B cell (primary cell): Measurements from ENCODE around the gene PYM1. TPM values are rescaled to one million over a fixed set of nuclear protein-coding genes. Genes with fewer than 3 reads are reported as not detected.

ENCODE experiments used
- ATAC-seq: fragments of 200-7000 bp; cut with Tn5 transposase; one replicate; pipeline ENCODE4 v1.10.0; 2021; ENCODE audit warnings: low read depth, mild to moderate bottlenecking, moderate number of reproducible peaks, moderate library complexity
- CTCF ChIA-PET: fragments of 350-600 bp; sonication (Branson Sonifier 250); formaldehyde crosslinking; loops from one replicate; lab custom pipeline; 2021; ENCODE audit warnings: antibody characterized with exemption, inconsistent platforms; lab: Charles Lee
- POLR2A ChIA-PET: fragments of 350-600 bp; sonication (Branson Sonifier 250); formaldehyde crosslinking; loops from one replicate; lab custom pipeline; 2021; ENCODE audit warnings: antibody characterized with exemption; lab: Charles Lee
- DNase-seq: peaks from one replicate; pipeline ENCODE4 v3.0.0; 2013
- H2AFZ ChIP-seq: 2 replicates; pipeline ENCODE4 v1.6.1; 2012; ENCODE audit warnings: mild to moderate bottlenecking, low read depth, low read length; ENCODE audit not compliant: insufficient read depth, poor library complexity, severe bottlenecking
- H3K27ac ChIP-seq, 2 donors: 1 replicate in 1 of 2; 2 replicates in 1 of 2; pipeline ENCODE4 v1.5.1; 2012 to 2013; ENCODE audit warnings: low read length in 2 of 2, mild to moderate bottlenecking in 2 of 2, moderate library complexity in 1 of 2
- H3K27me3 ChIP-seq, 4 experiments: fragments of 200-600 bp in 1 of 4; sonication (generic) in 1 of 4; replicated peaks in 1 of 4; 1 replicate in 2 of 4; 2 replicates in 2 of 4; pipeline versions ENCODE4 v1.6.1 to v1.7.0; 2013 to 2016; ENCODE audit warnings: low read length in 3 of 4, mild to moderate bottlenecking in 2 of 4, mixed read lengths in 1 of 4, moderate library complexity in 1 of 4; ENCODE audit not compliant: insufficient read depth in 4 of 4, control insufficient read depth in 3 of 4; ENCODE audit errors: control extremely low read depth in 1 of 4
- H3K36me3 ChIP-seq, 2 experiments: replicated peaks in 1 of 2; 1 replicate in 1 of 2; 2 replicates in 1 of 2; pipeline versions ENCODE4 v1.6.1 to v1.7.1; 2013; ENCODE audit warnings: low read length in 1 of 2; ENCODE audit not compliant: insufficient read depth in 2 of 2, control insufficient read depth in 1 of 2; ENCODE audit errors: control extremely low read depth in 1 of 2, extremely low read depth in 1 of 2
- H3K4me1 ChIP-seq, 2 donors: fragments of 200-600 bp in 1 of 2; sonication (generic) in 1 of 2; 1 replicate in 1 of 2; 2 replicates in 1 of 2; pipeline versions ENCODE4 v1.5.1 to v1.6.1; 2013 to 2017; ENCODE audit warnings: low read length in 2 of 2; ENCODE audit not compliant: control insufficient read depth in 2 of 2, insufficient read depth in 2 of 2
- H3K4me2 ChIP-seq: replicated peaks from 2 replicates; pipeline ENCODE3; 2012; ENCODE audit warnings: mild to moderate bottlenecking, low read depth, low read length; ENCODE audit not compliant: poor library complexity, severe bottlenecking
- H3K4me3 ChIP-seq, 5 experiments: fragments of 200-600 bp in 1 of 5; sonication (generic) in 1 of 5; 1 replicate in 3 of 5; 2 replicates in 2 of 5; pipeline versions ENCODE4 v1.5.1 to v1.7.0; 2011 to 2016; ENCODE audit warnings: low read length in 4 of 5, mild to moderate bottlenecking in 4 of 5, low read depth in 2 of 5, control low read depth in 1 of 5, moderate library complexity in 1 of 5; ENCODE audit not compliant: insufficient read depth in 1 of 5; ENCODE audit errors: control extremely low read depth in 1 of 5, extremely low read depth in 1 of 5
- H3K79me2 ChIP-seq: fragments of 200-600 bp; sonication (generic); one replicate; pipeline ENCODE4 v1.6.0; 2016; ENCODE audit warnings: low read length; ENCODE audit not compliant: control insufficient read depth, insufficient read depth
- H3K9ac ChIP-seq: fragments of 200-600 bp; sonication (generic); 2 replicates; pipeline ENCODE4 v1.6.1; 2017; ENCODE audit warnings: mild to moderate bottlenecking, low read length, moderate library complexity
- H3K9me3 ChIP-seq, 3 donors: one replicate each; pipeline versions ENCODE4 v1.6.1 to v1.7.1; 2013; ENCODE audit warnings: low read length in 2 of 3; ENCODE audit not compliant: control insufficient read depth in 2 of 3, insufficient read depth in 1 of 3; ENCODE audit errors: control extremely low read depth in 1 of 3
- H4K20me1 ChIP-seq: 2 replicates; pipeline ENCODE4 v1.6.0; 2012; ENCODE audit warnings: mild to moderate bottlenecking, low read length; ENCODE audit not compliant: insufficient read depth, control insufficient read depth, poor library complexity, severe bottlenecking
- H3K27ac Mint-ChIP-seq: one replicate; pipeline ENCODE4 v1.8.0; 2021; ENCODE audit warnings: mixed read lengths
- H3K27me3 Mint-ChIP-seq: one replicate; pipeline ENCODE4 v1.8.0; 2021; ENCODE audit warnings: mixed read lengths
- H3K4me1 Mint-ChIP-seq: one replicate; pipeline ENCODE4 v1.8.0; 2021; ENCODE audit warnings: mixed read lengths
- H3K4me3 Mint-ChIP-seq: one replicate; pipeline ENCODE4 v1.8.0; 2021; ENCODE audit warnings: mixed read lengths
- H3K9me3 Mint-ChIP-seq: one replicate; pipeline ENCODE4 v1.8.0; 2022; ENCODE audit warnings: mixed read lengths; ENCODE audit not compliant: insufficient read depth
- CTCF ChIP-seq: fragments of 200-600 bp; IDR thresholded peaks from one replicate; pipeline ENCODE4 v1.8.0; 2022; ENCODE audit warnings: antibody characterized with exemption, mild to moderate bottlenecking
- EZH2 ChIP-seq: IDR thresholded peaks from 2 replicates; pipeline ENCODE4 v1.6.1; 2012; ENCODE audit warnings: borderline replicate concordance, low read depth, mild to moderate bottlenecking, moderate library complexity, low read length; ENCODE audit not compliant: insufficient read depth, poor library complexity, severe bottlenecking
- WGBS: methylation state at CpG from one replicate; pipeline ENCODE4 v1.1.5; 2013; ENCODE audit warnings: missing lambda C conversion rate; ENCODE audit not compliant: insufficient coverage; 5-methylcytosine and 5-hydroxymethylcytosine counted together
- intact Hi-C: fragments of 100-400 bp; cut with micrococcal nuclease; formaldehyde crosslinking; loops from one replicate; pipeline ENCODE4 v1.10.0; 2022
- polyA plus RNA-seq: library from polyadenylated mRNA; depleted of rRNA; stranded (reverse); fragments of >200 nt; gene quantifications from 2 replicates; pipeline ENCODE4 v1.2.3, GENCODE V29; 2012
- total RNA-seq, 2 donors: library from RNA; stranded (reverse); fragments of 120-200 nt in 1 of 2; gene quantifications; 1 replicate in 1 of 2; 2 replicates in 1 of 2; pipeline versions ENCODE4 v1.2.3 to v1.2.4, GENCODE V29; 2013 to 2022

The PYM1 gene
- total and polyA plus RNA-seq, 2 donors (not counting 1 experiment from before 2014, with no cell fraction given): 22.5 to 39.2 TPM

GRCh38 chr12:55899082-55899481, 28.6 kb downstream of the PYM1 start:
- no peaks in the 10 kb centered on the region for H3K27me3 ChIP-seq
- ATAC-seq (no peak), DNase-seq (no peak)
- H3K27ac ChIP-seq: no peak overlapping the region
- no peak overlapping the region for H2AFZ ChIP-seq
- Mint-ChIP-seq H3K4me3 (no peak overlapping the region), H3K4me1 (no peaks in the 10 kb centered on the region), H3K27me3 (no peaks in the 10 kb centered on the region), H3K27ac (peak overlapping the region; percentile 46), H3K9me3 (no peaks in the 10 kb centered on the region)
- no peaks in the 10 kb centered on the region for H3K4me1 ChIP-seq
- H4K20me1 ChIP-seq: no peaks in the 10 kb centered on the region
- TF ChIP-seq CTCF (no peak), EZH2 (no peak)
- WGBS: 100% methylated on average over 1 of the region's 2 CpGs
- no peak overlapping the region for H3K4me3 ChIP-seq
- H3K79me2 ChIP-seq: peaks cover 7% of the 10 kb centered on the region
- no peaks in the 10 kb centered on the region for H3K9me3 ChIP-seq
- ChIA-PET POLR2A (no interaction called here), CTCF (interaction anchor here (1.5 kb wide), 1 partner anchor 160 kb away, joined by 4 read pairs; no protein-coding TSS in a partner anchor)
- intact Hi-C loops: no loop called here
- H3K9ac ChIP-seq: no peak overlapping the region
- peaks cover 6 to 14% of the 10 kb centered on the region in 2 experiments for H3K36me3 ChIP-seq
- H3K4me2 ChIP-seq: no peak overlapping the region

GRCh38 chr12:55893723-55894122, 34.0 kb downstream of the PYM1 start:
- Mint-ChIP-seq H3K4me1 (no peaks in the 10 kb centered on the region), H3K4me3 (no peak overlapping the region), H3K9me3 (no peaks in the 10 kb centered on the region), H3K27ac (no peak overlapping the region), H3K27me3 (no peaks in the 10 kb centered on the region)
- H3K36me3 ChIP-seq: no peaks in the 10 kb centered on the region
- ChIA-PET CTCF (no interaction called here), POLR2A (no interaction called here)
- H3K9ac ChIP-seq: no peak overlapping the region
- DNase-seq (no peak), ATAC-seq (no peak)
- no peak overlapping the region for H2AFZ ChIP-seq
- no peaks in the 10 kb centered on the region for H3K79me2 ChIP-seq
- no peaks in the 10 kb centered on the region for H4K20me1 ChIP-seq
- H3K27me3 ChIP-seq: no peaks in the 10 kb centered on the region
- no peak overlapping the region for H3K4me2 ChIP-seq
- no peaks in the 10 kb centered on the region for H3K4me1 ChIP-seq
- no peak overlapping the region for H3K27ac ChIP-seq
- no peak overlapping the region for H3K4me3 ChIP-seq
- TF ChIP-seq EZH2 (no peak), CTCF (no peak)
- H3K9me3 ChIP-seq: peaks cover 0 to 3% (median 0%) of the 10 kb centered on the region in 3 donors
- WGBS: no CpG with 5 or more reads among the region's 1 CpG
- intact Hi-C loops: no loop called here
